Measurements from ENCODE around the gene ALG14. TPM values are rescaled to one million over a fixed set of nuclear protein-coding genes. Genes with fewer than 3 reads are reported as not detected.

ALG14 gene
- total and polyA plus RNA-seq, 2 donors (not counting 3 experiments of a cell fraction or from before 2014, with no cell fraction given), result 2.6 to 8.6 TPM

GRCh38 chr1:95021805-95022643 lies 50.7 kb downstream of the ALG14 start:
- H3K9ac ChIP-seq (replicated peaks; ENCODE audit: extremely low read depth, insufficient read depth, low read length), result peak overlapping the region; percentile 3
- dilution Hi-C loops (cut with MboI; ENCODE audit: extremely low pct_ligation_motif_present, low sequenced_read_pairs), result no loop called here
- TF ChIP-seq GATA2 (IDR thresholded peaks at IDR 0.05; ENCODE audit: insufficient read depth, insufficient read length, low read depth, low read length), result no peak
- no peak for TF ChIP-seq FOS (IDR thresholded peaks at IDR 0.05; ENCODE audit: borderline replicate concordance, insufficient read depth, low read length)
- TF ChIP-seq POLR2AphosphoS5 (IDR thresholded peaks at IDR 0.05; ENCODE audit: insufficient read depth, low read depth, low read length), result no peak
- no peak for TF ChIP-seq POLR2A (IDR thresholded peaks at IDR 0.05; ENCODE audit: low read depth, low read length)
- no peak for TF ChIP-seq JUN (IDR thresholded peaks at IDR 0.05; ENCODE audit: borderline replicate concordance, insufficient read depth, insufficient read length, low read depth)
- TF ChIP-seq CTCF (IDR thresholded peaks at IDR 0.05; ENCODE audit: extremely low read depth in 1 of 2, insufficient read depth in 1 of 2, low read depth in 1 of 2, low read length in 2 of 2), result no peak
- TF ChIP-seq MYC (IDR thresholded peaks at IDR 0.05; ENCODE audit: low read depth, low read length), result no peak
- TF ChIP-seq, protein P1, sequence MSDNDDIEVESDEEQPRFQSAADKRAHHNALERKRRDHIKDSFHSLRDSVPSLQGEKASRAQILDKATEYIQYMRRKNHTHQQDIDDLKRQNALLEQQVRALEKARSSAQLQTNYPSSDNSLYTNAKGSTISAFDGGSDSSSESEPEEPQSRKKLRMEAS (IDR thresholded peaks at IDR 0.05; ENCODE audit: insufficient read depth, insufficient read length), result no peak
- no peak for TF ChIP-seq EZH2 (IDR thresholded peaks at IDR 0.05; ENCODE audit: borderline replicate concordance, low read depth, low read length, severe bottlenecking)
- H2AFZ ChIP-seq (ENCODE audit: low read depth, low read length), result peak overlapping the region; percentile 5
- no peak overlapping the region for H3K4me3 ChIP-seq (replicated peaks in 1 of 3; ENCODE audit: insufficient read depth in 1 of 3, low read depth in 1 of 3, low read length in 3 of 3)
- DNase-seq (ENCODE audit: low read depth, low spot score) (peak; percentile 65), FAIRE-seq (no peak)
- peak overlapping the region; percentile 41 for H3K4me2 ChIP-seq (ENCODE audit: insufficient read depth, low read length)
- peaks cover 31% of the 10 kb centered on the region for H3K4me1 ChIP-seq (ENCODE audit: control insufficient read depth, extremely low read depth, insufficient read depth, low read length)
- no peaks in the 10 kb centered on the region for H4K20me1 ChIP-seq (replicated peaks; ENCODE audit: control insufficient read depth, extremely low read depth, insufficient read depth, low read length)
- BruUV-seq (replicated peaks), result no TSS peak
- no peaks in the 10 kb centered on the region for H3K9me1 ChIP-seq (replicated peaks; ENCODE audit: control insufficient read depth, extremely low read depth, insufficient read depth, low read length)
- intact Hi-C loops (cut with micrococcal nuclease), result loop anchor here (1.0 to 5.0 kb wide), 3 partner anchors 8 to 95 kb away; partner anchors contain the start of gene CNN3
- ChIA-PET POLR2A (no interaction called here), CTCF (interaction anchor here (1.0 to 2.2 kb wide), 4 partner anchors 20 to 167 kb away, joined by 3 to 10 read pairs (median 6); no protein-coding TSS in a partner anchor)
- H3K36me3 ChIP-seq (ENCODE audit: control insufficient read depth in 2 of 2, extremely low read depth in 1 of 2, insufficient read depth in 2 of 2, low read length in 2 of 2), result no peaks in the 10 kb centered on the region
- no peaks in the 10 kb centered on the region for H3K27me3 ChIP-seq (ENCODE audit: control insufficient read depth in 2 of 2, insufficient read depth in 2 of 2, low read length in 2 of 2)
- no peaks in the 10 kb centered on the region for H3K9me3 ChIP-seq (replicated peaks; ENCODE audit: control insufficient read depth, insufficient read depth, low read length)
- H3K79me2 ChIP-seq (ENCODE audit: control insufficient read depth, insufficient read depth, low read length), result no peaks in the 10 kb centered on the region
- H3K27ac ChIP-seq (ENCODE audit: insufficient read depth, low read depth, low read length), result no peak overlapping the region

Data from endothelial cell of umbilical vein (primary cell).